GM19023 (cell line): Measurements from ENCODE around the gene SLC26A2.

Experiments
- ATAC-seq: cut with Tn5 transposase; IDR thresholded peaks from one replicate; pipeline ENCODE4 v1.9.1; 2021; ENCODE audit warnings: mild to moderate bottlenecking, moderate library complexity; ENCODE audit not compliant: unreplicated experiment

SLC26A2 gene

GRCh38 chr5:149961186-149961685 lies 678 bp downstream of the SLC26A2 start:
- no peak for ATAC-seq

GRCh38 chr5:149961957-149962409 lies 1.4 kb downstream of the SLC26A2 start:
- no peak for ATAC-seq

GRCh38 chr5:149962601-149963300 lies 2.2 kb downstream of the SLC26A2 start:
- ATAC-seq, result no peak

- ATAC-seq, result no peak
These were observed 3.2 kb downstream of the SLC26A2 start for GRCh38 chr5:149963729-149964128.

GRCh38 chr5:149966946-149967345 lies 6.4 kb downstream of the SLC26A2 start:
- ATAC-seq, result no peak

- no peak for ATAC-seq
These were observed 8.8 kb downstream of the SLC26A2 start for GRCh38 chr5:149969181-149969930.

GRCh38 chr5:149975409-149975808 lies 14.9 kb downstream of the SLC26A2 start:
- no peak for ATAC-seq

- ATAC-seq, result no peak
These were observed 19.3 kb downstream of the SLC26A2 start for GRCh38 chr5:149979896-149980295.

- no peak for ATAC-seq
These were observed 20.6 kb downstream of the SLC26A2 start for GRCh38 chr5:149981206-149981605.

GRCh38 chr5:149982505-149982904 lies 21.9 kb downstream of the SLC26A2 start:
- no peak for ATAC-seq

- no peak for ATAC-seq
These were observed 27.6 kb downstream of the SLC26A2 start for GRCh38 chr5:149988126-149988525.

- peak; percentile 60 for ATAC-seq
These were observed 30.2 kb downstream of the SLC26A2 start for GRCh38 chr5:149990518-149991376.

GRCh38 chr5:149993471-149993870 lies 32.9 kb downstream of the SLC26A2 start:
- ATAC-seq, result no peak

- ATAC-seq, result no peak
These were observed 35.0 kb downstream of the SLC26A2 start for GRCh38 chr5:149995385-149996204.

GRCh38 chr5:149996205-149996890 lies 35.8 kb downstream of the SLC26A2 start:
- ATAC-seq, result no peak

GRCh38 chr5:149998281-149998680 lies 37.7 kb downstream of the SLC26A2 start:
- ATAC-seq, result no peak

GRCh38 chr5:149999359-149999758 lies 38.8 kb downstream of the SLC26A2 start:
- no peak for ATAC-seq

- no peak for ATAC-seq
These were observed 39.3 kb downstream of the SLC26A2 start for GRCh38 chr5:149999866-150000255.

GRCh38 chr5:150000256-150000989 lies 39.9 kb downstream of the SLC26A2 start, which contains the start of the genes HMGXB3 and TIGD6:
HMGXB3 (plus strand) TSS chr5:150000739; CDS start chr5:150004853, 4,114 bp downstream.
TIGD6 (minus strand) TSS chr5:150000654; CDS start chr5:149996348, 4,306 bp downstream.
- ATAC-seq, result peak; percentile 88
